Neural cell (in vitro differentiated cells): ENCODE measurements around the gene MAN1B1.

Experiments used
- POLR2AphosphoS5 ChIP-seq: IDR thresholded peaks from 2 replicates; pipeline ENCODE4 v1.6.1; 2012
- TAF1 ChIP-seq: IDR thresholded peaks from 2 replicates; pipeline ENCODE4 v1.6.1; 2012; ENCODE audit warnings: low read depth
- TF ChIP-seq, protein P1 (sequence below): IDR thresholded peaks from 2 replicates; pipeline ENCODE4 v1.6.1; 2012; ENCODE audit warnings: borderline replicate concordance
- TF ChIP-seq, protein P2 (sequence below): fragments of 450-650 bp; IDR thresholded peaks from 2 replicates; pipeline ENCODE4 v1.5.1; 2014; ENCODE audit warnings: antibody characterized with exemption, mild to moderate bottlenecking, moderate library complexity; ENCODE audit not compliant: poor library complexity, severe bottlenecking

DNA sequence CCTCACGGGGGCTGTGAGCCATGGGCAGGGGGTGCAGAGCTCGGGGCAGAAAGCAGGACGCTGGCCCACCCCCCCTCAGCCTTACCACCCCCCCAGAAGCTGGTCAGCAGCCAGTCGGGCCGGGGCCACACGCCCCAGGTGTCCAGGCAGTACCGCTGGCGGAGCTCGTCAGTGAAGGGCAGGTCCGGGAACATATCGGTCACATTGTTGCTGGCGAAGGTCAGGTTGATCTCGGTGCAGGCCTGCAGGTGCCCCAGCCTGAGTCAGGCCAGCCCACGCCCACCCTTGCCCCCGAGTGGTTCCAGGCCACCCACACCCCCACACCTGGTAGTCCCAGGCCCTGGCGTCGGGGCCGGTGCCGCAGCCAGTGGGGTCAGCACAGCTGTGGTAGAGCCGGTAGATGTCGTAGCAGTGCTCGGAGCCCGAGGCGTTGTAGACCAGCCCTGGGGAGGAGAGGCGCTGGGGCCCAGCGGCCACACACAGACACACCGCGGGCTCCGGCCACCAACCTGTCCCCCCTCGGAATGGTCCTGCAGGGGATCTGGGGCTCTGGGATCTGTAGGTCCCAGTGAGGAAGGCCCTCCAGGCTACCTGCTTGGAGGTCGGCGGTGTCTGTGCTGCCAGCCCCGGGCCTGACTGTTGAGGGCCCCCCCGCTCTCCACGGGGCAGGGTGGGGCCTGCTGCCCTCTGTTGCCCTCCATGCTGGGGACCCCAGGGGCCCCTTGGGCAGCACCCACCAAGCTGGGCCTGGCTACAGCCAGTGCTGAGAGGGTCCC is 25.2 kb downstream of the MAN1B1 start:
- no peak for TF ChIP-seq TAF1
- TF ChIP-seq, protein P1, sequence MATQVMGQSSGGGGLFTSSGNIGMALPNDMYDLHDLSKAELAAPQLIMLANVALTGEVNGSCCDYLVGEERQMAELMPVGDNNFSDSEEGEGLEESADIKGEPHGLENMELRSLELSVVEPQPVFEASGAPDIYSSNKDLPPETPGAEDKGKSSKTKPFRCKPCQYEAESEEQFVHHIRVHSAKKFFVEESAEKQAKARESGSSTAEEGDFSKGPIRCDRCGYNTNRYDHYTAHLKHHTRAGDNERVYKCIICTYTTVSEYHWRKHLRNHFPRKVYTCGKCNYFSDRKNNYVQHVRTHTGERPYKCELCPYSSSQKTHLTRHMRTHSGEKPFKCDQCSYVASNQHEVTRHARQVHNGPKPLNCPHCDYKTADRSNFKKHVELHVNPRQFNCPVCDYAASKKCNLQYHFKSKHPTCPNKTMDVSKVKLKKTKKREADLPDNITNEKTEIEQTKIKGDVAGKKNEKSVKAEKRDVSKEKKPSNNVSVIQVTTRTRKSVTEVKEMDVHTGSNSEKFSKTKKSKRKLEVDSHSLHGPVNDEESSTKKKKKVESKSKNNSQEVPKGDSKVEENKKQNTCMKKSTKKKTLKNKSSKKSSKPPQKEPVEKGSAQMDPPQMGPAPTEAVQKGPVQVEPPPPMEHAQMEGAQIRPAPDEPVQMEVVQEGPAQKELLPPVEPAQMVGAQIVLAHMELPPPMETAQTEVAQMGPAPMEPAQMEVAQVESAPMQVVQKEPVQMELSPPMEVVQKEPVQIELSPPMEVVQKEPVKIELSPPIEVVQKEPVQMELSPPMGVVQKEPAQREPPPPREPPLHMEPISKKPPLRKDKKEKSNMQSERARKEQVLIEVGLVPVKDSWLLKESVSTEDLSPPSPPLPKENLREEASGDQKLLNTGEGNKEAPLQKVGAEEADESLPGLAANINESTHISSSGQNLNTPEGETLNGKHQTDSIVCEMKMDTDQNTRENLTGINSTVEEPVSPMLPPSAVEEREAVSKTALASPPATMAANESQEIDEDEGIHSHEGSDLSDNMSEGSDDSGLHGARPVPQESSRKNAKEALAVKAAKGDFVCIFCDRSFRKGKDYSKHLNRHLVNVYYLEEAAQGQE: no peak
- TF ChIP-seq, protein P2, sequence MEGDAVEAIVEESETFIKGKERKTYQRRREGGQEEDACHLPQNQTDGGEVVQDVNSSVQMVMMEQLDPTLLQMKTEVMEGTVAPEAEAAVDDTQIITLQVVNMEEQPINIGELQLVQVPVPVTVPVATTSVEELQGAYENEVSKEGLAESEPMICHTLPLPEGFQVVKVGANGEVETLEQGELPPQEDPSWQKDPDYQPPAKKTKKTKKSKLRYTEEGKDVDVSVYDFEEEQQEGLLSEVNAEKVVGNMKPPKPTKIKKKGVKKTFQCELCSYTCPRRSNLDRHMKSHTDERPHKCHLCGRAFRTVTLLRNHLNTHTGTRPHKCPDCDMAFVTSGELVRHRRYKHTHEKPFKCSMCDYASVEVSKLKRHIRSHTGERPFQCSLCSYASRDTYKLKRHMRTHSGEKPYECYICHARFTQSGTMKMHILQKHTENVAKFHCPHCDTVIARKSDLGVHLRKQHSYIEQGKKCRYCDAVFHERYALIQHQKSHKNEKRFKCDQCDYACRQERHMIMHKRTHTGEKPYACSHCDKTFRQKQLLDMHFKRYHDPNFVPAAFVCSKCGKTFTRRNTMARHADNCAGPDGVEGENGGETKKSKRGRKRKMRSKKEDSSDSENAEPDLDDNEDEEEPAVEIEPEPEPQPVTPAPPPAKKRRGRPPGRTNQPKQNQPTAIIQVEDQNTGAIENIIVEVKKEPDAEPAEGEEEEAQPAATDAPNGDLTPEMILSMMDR: no peak
- no peak for TF ChIP-seq POLR2AphosphoS5
